A549 (cell line): ENCODE results near the gene SLCO1A2. TPM values are rescaled to one million over a fixed set of nuclear protein-coding genes. Genes with fewer than 3 reads are reported as not detected.

Experiments used
- ATAC-seq, 2 experiments: fragments of 200-7000 bp in 1 of 2; fragments of >200 bp in 1 of 2; cut with Nextera tagmentation in 1 of 2; cut with Tn5 transposase in 1 of 2; 3 replicates each; pipeline versions ENCODE4 v1.8.0 to v1.9.1; 2018 to 2020; ENCODE audit warnings: mild to moderate bottlenecking in 1 of 2, moderate library complexity in 1 of 2
- CTCF ChIA-PET: fragments of 300-600 bp; sonication (Branson Sonifier 250); formaldehyde crosslinking; extraction: SDS; loops from one replicate; lab custom pipeline; 2021; ENCODE audit warnings: antibody characterized with exemption, inconsistent platforms; lab: Yijun Ruan, JAX
- POLR2A ChIA-PET: fragments of 350-600 bp; formaldehyde crosslinking; extraction: SDS; loops from one replicate; lab custom pipeline; 2021; ENCODE audit warnings: antibody characterized with exemption, inconsistent platforms; lab: Yijun Ruan, JAX
- DNase-seq, 2 experiments: peaks; one replicate each; pipeline versions ENCODE4 v3.0.0 to v3.0.0-alpha.2; 2011 to 2016; ENCODE audit warnings: low read depth in 1 of 2, low spot score in 1 of 2
- FAIRE-seq: peaks from 2 replicates; lab custom pipeline; 2011; peaks lifted over from hg19 to GRCh38; lab: Jason Lieb, UNC
- H3K27ac ChIP-seq, 2 experiments: fragments of >200 bp; sonication (Bioruptor Twin); formaldehyde crosslinking; 3 replicates each; pipeline ENCODE4 v1.5.1; 2016 to 2017
- H3K4me1 ChIP-seq: fragments of >200 bp; sonication (Bioruptor Twin); formaldehyde crosslinking; 3 replicates; pipeline ENCODE4 v1.6.1; 2016
- H3K4me2 ChIP-seq: fragments of >200 bp; sonication (Bioruptor Twin); formaldehyde crosslinking; 3 replicates; pipeline ENCODE4 v1.6.1; 2016
- H3K4me3 ChIP-seq: fragments of >200 bp; sonication (Bioruptor Twin); formaldehyde crosslinking; 3 replicates; pipeline ENCODE4 v1.5.1; 2016
- H3K9me3 ChIP-seq: fragments of >200 bp; sonication (Bioruptor Twin); formaldehyde crosslinking; 3 replicates; pipeline ENCODE4 v1.6.1; 2016
- BHLHE40 ChIP-seq: IDR thresholded peaks from 2 replicates; pipeline ENCODE4 v1.6.1; 2012; ENCODE audit warnings: low read depth, low read length, inconsistent platforms
- CEBPB ChIP-seq, 2 experiments: fragments of >200 bp in 1 of 2; sonication (Bioruptor Twin) in 1 of 2; formaldehyde crosslinking in 1 of 2; IDR thresholded peaks; 2 replicates each; pipeline ENCODE4 v1.6.1; 2012 to 2016
- CHD4 ChIP-seq: fragments of 200-600 bp; sonication (generic); IDR thresholded peaks from 2 replicates; pipeline ENCODE4 v1.6.1; 2016; ENCODE audit warnings: antibody characterized with exemption, mild to moderate bottlenecking, borderline replicate concordance
- EHMT2 ChIP-seq: fragments of 200-600 bp; sonication (generic); IDR thresholded peaks from 2 replicates; pipeline ENCODE4 v1.6.1; 2016; ENCODE audit warnings: antibody characterized with exemption, low read depth, mild to moderate bottlenecking, moderate library complexity
- EP300 ChIP-seq, 2 experiments: fragments of >200 bp; sonication (Bioruptor Twin); formaldehyde crosslinking; IDR thresholded peaks; 2 replicates in 1 of 2; 3 replicates in 1 of 2; pipeline ENCODE4 v1.6.1; 2016 to 2017
- FOSB ChIP-seq: fragments of 250-450 bp; sonication (Bioruptor Pico); IDR thresholded peaks from 2 replicates; pipeline ENCODE4 v1.5.0; 2020; ENCODE audit warnings: mild to moderate bottlenecking, moderate library complexity
- JUNB ChIP-seq: fragments of >200 bp; sonication (Bioruptor Twin); formaldehyde crosslinking; IDR thresholded peaks from 2 replicates; pipeline ENCODE4 v1.6.1; 2016
- NPAS2 ChIP-seq: fragments of 250-450 bp; sonication (Bioruptor Pico); IDR thresholded peaks from 2 replicates; pipeline ENCODE4 v1.8.0; 2022; ENCODE audit warnings: mild to moderate bottlenecking, moderate library complexity, borderline replicate concordance
- POLR2AphosphoS2 ChIP-seq: conservative IDR thresholded peaks from 2 replicates; pipeline ENCODE4 v1.6.1; 2012; ENCODE audit warnings: low read length, improper control_type of control experiment, inconsistent platforms
- RAD21 ChIP-seq, 2 experiments: fragments of >200 bp in 1 of 2; sonication (Bioruptor Twin) in 1 of 2; formaldehyde crosslinking in 1 of 2; IDR thresholded peaks in 1 of 2; conservative IDR thresholded peaks in 1 of 2; 2 replicates in 1 of 2; 3 replicates in 1 of 2; pipeline ENCODE4 v1.6.1; 2012 to 2018; ENCODE audit warnings: inconsistent platforms in 1 of 2
- RNF2 ChIP-seq: fragments of 200-600 bp; sonication (generic); IDR thresholded peaks from 2 replicates; pipeline ENCODE4 v1.6.1; 2016; ENCODE audit warnings: low read depth, mild to moderate bottlenecking, antibody characterized with exemption, moderate library complexity, borderline replicate concordance
- SMC3 ChIP-seq: fragments of >200 bp; sonication (Bioruptor Twin); formaldehyde crosslinking; IDR thresholded peaks from 3 replicates; pipeline ENCODE4 v1.6.1; 2018; ENCODE audit warnings: inconsistent platforms
- SREBF2 ChIP-seq: fragments of 450-650 bp; IDR thresholded peaks from 2 replicates; pipeline ENCODE4 v1.6.1; 2014; ENCODE audit warnings: mild to moderate bottlenecking, moderate library complexity
- TP53 ChIP-seq: fragments of 250-450 bp; sonication (Bioruptor Pico); IDR thresholded peaks from 2 replicates; pipeline ENCODE4 v1.5.0; 2021; ENCODE audit warnings: mild to moderate bottlenecking, moderate library complexity
- ZC3H11A ChIP-seq: fragments of 450-650 bp; IDR thresholded peaks from 2 replicates; pipeline ENCODE4 v1.6.1; 2014; ENCODE audit warnings: antibody characterized with exemption, mild to moderate bottlenecking
- ZFP36 ChIP-seq: fragments of 450-650 bp; IDR thresholded peaks from 2 replicates; pipeline ENCODE4 v1.6.1; 2014; ENCODE audit warnings: borderline replicate concordance; ENCODE audit not compliant: partially characterized antibody
- WGBS: methylation state at CpG from one replicate; pipeline ENCODE4 v1.1.6; 2017; ENCODE audit errors: missing lambda C conversion rate; 5-methylcytosine and 5-hydroxymethylcytosine counted together
- polyA plus RNA-seq, 4 experiments: library from polyadenylated mRNA; depleted of rRNA in 3 of 4; stranded (reverse); fragments of >200 nt; fragmentation: RNase III in 1 of 4; extraction: RNeasy Plus Mini Kit Qiagen cat#74134 plus additional on column Dnase treatment in 1 of 4; gene quantifications; 2 replicates in 3 of 4; 3 replicates in 1 of 4; pipeline ENCODE4 v1.2.3, GENCODE V29; 2011 to 2017
- TF ChIP-seq, protein P1 (sequence below): fragments of 150-350 bp; IDR thresholded peaks from 2 replicates; pipeline ENCODE4 v1.6.1; 2014; ENCODE audit warnings: low read depth, mild to moderate bottlenecking, low read length
- TF ChIP-seq, protein P2 (sequence below): IDR thresholded peaks from 2 replicates; pipeline ENCODE4 v1.6.1; 2012; ENCODE audit warnings: low read depth, borderline replicate concordance
- TF ChIP-seq, protein P3 (sequence below): fragments of >200 bp; sonication (Bioruptor Twin); formaldehyde crosslinking; IDR thresholded peaks from 3 replicates; pipeline ENCODE4 v1.6.1; 2016

SLCO1A2 gene
- polyA plus RNA-seq, 2 of the 4 experiments (the other 2 are of a cell fraction): 0.08 to 0.31 TPM

DNA sequence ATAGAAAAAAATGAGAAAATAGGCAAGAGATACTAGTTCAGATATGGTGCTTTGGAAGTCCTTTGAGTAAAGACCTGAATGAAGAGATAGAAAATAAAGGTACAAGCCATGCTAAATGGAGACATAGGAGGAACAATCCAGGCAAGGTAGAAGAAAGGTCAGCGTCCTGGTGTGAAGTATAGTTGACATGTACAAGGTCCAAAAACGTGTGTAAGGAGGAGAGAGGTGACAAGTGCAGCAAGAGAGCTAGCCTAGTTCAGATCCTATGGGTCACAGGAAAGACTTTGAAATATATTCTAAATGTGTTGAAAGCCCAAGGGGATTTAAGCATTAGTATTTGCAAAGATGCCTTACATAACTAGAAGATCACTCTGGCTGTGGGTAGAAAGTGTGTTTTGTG, 115.5 kb downstream of the SLCO1A2 start:
- WGBS: 9% methylated on average over 2 of the region's 2 CpGs
- no peak for DNase-seq
- ATAC-seq: no peak
- no peak overlapping the region for H3K27ac ChIP-seq
- no peaks in the 10 kb centered on the region for H3K9me3 ChIP-seq
- H3K4me2 ChIP-seq: no peak overlapping the region
- ChIA-PET POLR2A (no interaction called here), CTCF (no interaction called here)
- TF ChIP-seq ZC3H11A (no peak), RAD21 (conservative IDR thresholded peaks at IDR 0.05 in 1 of 2, IDR thresholded peaks at IDR 0.05 in 1 of 2) (no peak), ZFP36 (no peak), CHD4 (no peak), SMC3 (no peak), RNF2 (no peak), POLR2AphosphoS2 (no peak), TP53 (no peak), BHLHE40 (no peak), NPAS2 (CRISPR knock-in tag) (no peak), FOSB (CRISPR knock-in tag) (no peak), EHMT2 (no peak), JUNB (no peak), EP300 (IDR thresholded peaks at IDR 0.05) (no peak), CEBPB (IDR thresholded peaks at IDR 0.05) (no peak), SREBF2 (no peak)
- TF ChIP-seq, protein P1, sequence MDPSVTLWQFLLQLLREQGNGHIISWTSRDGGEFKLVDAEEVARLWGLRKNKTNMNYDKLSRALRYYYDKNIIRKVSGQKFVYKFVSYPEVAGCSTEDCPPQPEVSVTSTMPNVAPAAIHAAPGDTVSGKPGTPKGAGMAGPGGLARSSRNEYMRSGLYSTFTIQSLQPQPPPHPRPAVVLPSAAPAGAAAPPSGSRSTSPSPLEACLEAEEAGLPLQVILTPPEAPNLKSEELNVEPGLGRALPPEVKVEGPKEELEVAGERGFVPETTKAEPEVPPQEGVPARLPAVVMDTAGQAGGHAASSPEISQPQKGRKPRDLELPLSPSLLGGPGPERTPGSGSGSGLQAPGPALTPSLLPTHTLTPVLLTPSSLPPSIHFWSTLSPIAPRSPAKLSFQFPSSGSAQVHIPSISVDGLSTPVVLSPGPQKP: no peak
- TF ChIP-seq, protein P2, sequence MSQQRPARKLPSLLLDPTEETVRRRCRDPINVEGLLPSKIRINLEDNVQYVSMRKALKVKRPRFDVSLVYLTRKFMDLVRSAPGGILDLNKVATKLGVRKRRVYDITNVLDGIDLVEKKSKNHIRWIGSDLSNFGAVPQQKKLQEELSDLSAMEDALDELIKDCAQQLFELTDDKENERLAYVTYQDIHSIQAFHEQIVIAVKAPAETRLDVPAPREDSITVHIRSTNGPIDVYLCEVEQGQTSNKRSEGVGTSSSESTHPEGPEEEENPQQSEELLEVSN: no peak
- TF ChIP-seq, protein P3, sequence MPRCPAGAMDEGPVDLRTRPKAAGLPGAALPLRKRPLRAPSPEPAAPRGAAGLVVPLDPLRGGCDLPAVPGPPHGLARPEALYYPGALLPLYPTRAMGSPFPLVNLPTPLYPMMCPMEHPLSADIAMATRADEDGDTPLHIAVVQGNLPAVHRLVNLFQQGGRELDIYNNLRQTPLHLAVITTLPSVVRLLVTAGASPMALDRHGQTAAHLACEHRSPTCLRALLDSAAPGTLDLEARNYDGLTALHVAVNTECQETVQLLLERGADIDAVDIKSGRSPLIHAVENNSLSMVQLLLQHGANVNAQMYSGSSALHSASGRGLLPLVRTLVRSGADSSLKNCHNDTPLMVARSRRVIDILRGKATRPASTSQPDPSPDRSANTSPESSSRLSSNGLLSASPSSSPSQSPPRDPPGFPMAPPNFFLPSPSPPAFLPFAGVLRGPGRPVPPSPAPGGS: no peak
- no peak for FAIRE-seq
- H3K4me1 ChIP-seq: no peaks in the 10 kb centered on the region
- H3K4me3 ChIP-seq: no peak overlapping the region

Other genes starting within 250 kb of the SLCO1A2 start
- 2.0 and 2.4 TPM in 2 replicates for gene SLCO1B1, start 203.7 kb downstream of the SLCO1A2 start, polyA plus RNA-seq (2011; rRNA removed)
- 1.5 to 2.0 TPM (median 1.5 TPM) in 3 replicates for gene SLCO1B1, start 203.7 kb downstream of the SLCO1A2 start, polyA plus RNA-seq (2017; fragmentation: RNase III; extraction: RNeasy Plus Mini Kit Qiagen cat#74134 plus additional on column Dnase treatment)
- gene IAPP, start 38.0 kb upstream of the SLCO1A2 start, polyA plus RNA-seq (2011; rRNA removed): not detected in 2 replicates
- 0.09 TPM in 1 of 3 replicates, not detected in the others for gene IAPP, start 38.0 kb upstream of the SLCO1A2 start, polyA plus RNA-seq (2017; fragmentation: RNase III; extraction: RNeasy Plus Mini Kit Qiagen cat#74134 plus additional on column Dnase treatment)
- gene PYROXD1, start 102.7 kb upstream of the SLCO1A2 start, polyA plus RNA-seq (2011; rRNA removed): 14.4 and 22.9 TPM in 2 replicates
- 6.7 to 7.8 TPM (median 7.0 TPM) in 3 replicates for gene PYROXD1, start 102.7 kb upstream of the SLCO1A2 start, polyA plus RNA-seq (2017; fragmentation: RNase III; extraction: RNeasy Plus Mini Kit Qiagen cat#74134 plus additional on column Dnase treatment)
- gene RECQL, start 166.7 kb upstream of the SLCO1A2 start, polyA plus RNA-seq (2011; rRNA removed): 56.7 and 84.2 TPM in 2 replicates
- 76.5 to 79.5 TPM (median 77.0 TPM) in 3 replicates for gene RECQL, start 166.7 kb upstream of the SLCO1A2 start, polyA plus RNA-seq (2017; fragmentation: RNase III; extraction: RNeasy Plus Mini Kit Qiagen cat#74134 plus additional on column Dnase treatment)
- gene GOLT1B, start 166.9 kb upstream of the SLCO1A2 start, polyA plus RNA-seq (2011; rRNA removed): 62.3 and 73.4 TPM in 2 replicates
- 80.4 to 107 TPM (median 95.4 TPM) in 3 replicates for gene GOLT1B, start 166.9 kb upstream of the SLCO1A2 start, polyA plus RNA-seq (2017; fragmentation: RNase III; extraction: RNeasy Plus Mini Kit Qiagen cat#74134 plus additional on column Dnase treatment)
- gene SPX, start 191.4 kb upstream of the SLCO1A2 start, polyA plus RNA-seq (2011; rRNA removed): 34.4 and 39.8 TPM in 2 replicates
- 2.7 to 3.2 TPM (median 2.9 TPM) in 3 replicates for gene SPX, start 191.4 kb upstream of the SLCO1A2 start, polyA plus RNA-seq (2017; fragmentation: RNase III; extraction: RNeasy Plus Mini Kit Qiagen cat#74134 plus additional on column Dnase treatment)